Midbrain (tissue), 1 donor: ENCODE data around the gene ABCC10.
"Not testable (repeated sequence)": the region's sequence is repeated elsewhere in the genome, so short reads cannot be mapped to it uniquely, and the experiment has no call there.

Source experiments
- DNase-seq: peaks from one replicate; lab custom pipeline; 2025; lab: John Stamatoyannopoulos, UW

Gene ABCC10

DNA sequence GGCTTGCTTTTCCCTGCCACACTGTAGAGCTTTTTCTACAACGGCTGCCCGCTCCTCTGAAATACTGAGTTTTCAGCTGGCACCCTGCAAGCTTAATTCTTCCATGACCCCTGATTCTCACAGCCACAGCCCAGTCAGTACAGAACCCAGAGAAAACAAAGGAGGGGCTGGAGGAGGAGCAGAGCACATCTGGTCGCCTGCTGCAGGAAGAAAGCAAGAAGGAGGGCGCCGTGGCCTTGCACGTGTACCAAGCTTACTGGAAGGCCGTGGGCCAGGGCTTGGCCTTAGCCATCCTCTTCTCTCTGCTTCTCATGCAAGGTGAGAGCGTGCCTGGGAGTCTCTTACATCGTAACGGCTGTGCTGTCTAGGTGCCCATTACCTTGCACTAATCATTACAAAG is 16.7 kb downstream of the ABCC10 start:
- DNase-seq = no peak

DNA sequence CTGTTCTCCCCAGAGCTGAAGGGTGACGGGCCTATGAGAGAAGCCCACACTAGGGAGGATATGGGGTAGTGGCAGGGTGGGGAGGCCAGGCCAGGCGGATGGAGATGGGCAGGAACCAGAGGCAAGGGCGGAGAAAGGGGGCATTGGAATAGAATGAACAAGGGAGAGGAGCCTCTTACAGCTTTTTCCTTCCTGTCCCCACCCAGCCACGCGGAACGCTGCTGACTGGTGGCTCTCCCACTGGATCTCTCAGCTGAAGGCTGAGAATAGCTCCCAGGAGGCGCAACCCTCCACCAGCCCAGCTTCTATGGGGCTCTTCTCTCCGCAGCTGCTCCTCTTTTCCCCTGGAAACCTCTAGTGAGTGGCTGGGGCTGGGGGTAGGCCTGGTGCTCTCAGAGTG is 17.2 kb downstream of the ABCC10 start:
- no peak for DNase-seq

DNA sequence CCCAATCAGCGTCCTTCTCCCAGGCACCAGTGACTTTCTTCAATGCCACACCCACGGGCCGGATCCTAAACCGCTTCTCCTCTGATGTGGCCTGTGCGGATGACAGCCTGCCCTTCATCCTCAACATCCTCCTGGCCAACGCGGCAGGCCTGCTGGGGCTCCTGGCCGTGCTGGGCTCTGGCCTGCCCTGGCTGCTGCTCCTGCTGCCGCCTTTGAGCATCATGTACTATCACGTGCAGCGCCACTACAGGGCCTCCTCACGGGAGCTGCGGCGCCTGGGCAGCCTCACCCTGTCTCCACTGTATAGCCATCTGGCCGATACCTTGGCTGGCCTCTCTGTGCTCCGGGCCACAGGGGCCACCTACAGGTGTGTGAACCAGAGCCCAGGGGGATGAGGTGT is 18.2 kb downstream of the ABCC10 start:
- DNase-seq = no peak

GRCh38 chr6:43447604-43448003 is 20.3 kb downstream of the ABCC10 start:
- no peak for DNase-seq

DNA sequence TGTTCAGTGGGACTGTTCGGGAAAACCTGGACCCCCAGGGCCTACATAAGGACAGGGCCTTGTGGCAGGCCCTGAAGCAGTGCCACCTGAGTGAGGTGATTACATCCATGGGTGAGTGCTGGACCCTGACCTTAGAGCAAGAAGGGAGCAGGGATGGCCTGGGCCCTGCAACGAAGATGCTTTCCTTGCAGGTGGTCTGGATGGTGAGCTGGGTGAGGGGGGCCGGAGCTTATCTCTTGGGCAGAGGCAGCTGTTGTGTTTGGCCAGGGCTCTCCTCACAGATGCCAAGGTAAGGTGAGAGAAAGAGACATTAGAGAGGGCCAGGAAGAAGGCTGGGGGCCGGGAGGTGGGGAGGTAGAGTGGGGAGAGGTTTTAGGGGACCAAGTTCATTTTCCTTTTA is 21.6 kb downstream of the ABCC10 start:
- DNase-seq = no peak

DNA sequence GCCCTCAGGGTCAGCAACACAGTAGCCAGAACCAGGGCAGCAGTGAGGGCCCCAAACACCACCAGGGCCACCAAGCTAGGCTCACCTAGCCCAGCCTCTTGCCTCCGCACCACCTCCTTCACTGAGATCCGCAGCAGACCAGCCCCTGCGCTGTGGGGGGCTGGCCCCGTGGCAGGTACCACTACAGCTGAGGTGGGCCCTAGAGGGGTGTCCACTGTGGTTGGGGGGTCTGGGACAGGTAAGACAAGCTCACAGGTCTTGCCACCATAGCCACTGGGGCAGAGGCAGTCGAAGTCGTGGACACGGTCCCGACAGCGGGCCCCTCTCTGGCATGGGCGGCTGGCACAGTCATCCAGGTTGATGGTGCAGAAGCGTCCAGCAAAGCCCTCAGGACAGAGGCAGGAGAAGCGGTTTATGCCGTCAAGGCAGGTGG is 23.4 kb downstream of the ABCC10 start:
- no peak for DNase-seq

GRCh38 chr6:43451348-43451747 is 24.0 kb downstream of the ABCC10 start:
- DNase-seq = no peak

- no peak for DNase-seq
Measured at GRCh38 chr6:43451939-43452338, 24.6 kb downstream of the ABCC10 start.

- no peak for DNase-seq
Measured at GRCh38 chr6:43452896-43453295, 25.6 kb downstream of the ABCC10 start.

- DNase-seq = no peak
Measured at GRCh38 chr6:43453831-43454230, 26.5 kb downstream of the ABCC10 start.

DNA sequence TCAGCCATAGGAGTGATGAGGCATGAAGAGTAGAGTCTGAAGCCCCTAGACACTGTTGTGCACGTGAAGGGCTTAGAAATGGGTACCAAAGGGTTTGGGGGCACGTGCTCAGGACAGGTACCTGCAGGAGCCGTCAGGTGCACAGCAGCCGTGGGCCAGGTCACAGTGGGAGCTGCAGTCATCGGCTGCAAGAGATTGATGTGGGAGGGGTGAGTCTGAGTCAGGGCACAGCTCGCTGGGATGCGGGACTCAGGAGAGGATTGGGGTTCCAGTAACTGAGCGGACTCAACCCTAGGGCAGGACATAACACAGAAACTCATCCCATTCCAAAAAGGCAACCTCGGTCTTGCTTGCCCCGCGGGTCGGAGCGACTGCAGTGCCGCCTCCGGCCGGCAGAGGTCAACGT is 27.0 kb downstream of the ABCC10 start:
- DNase-seq = no peak

GRCh38 chr6:43454696-43455530 is 27.6 kb downstream of the ABCC10 start:
- peak; percentile 82 for DNase-seq

DNA sequence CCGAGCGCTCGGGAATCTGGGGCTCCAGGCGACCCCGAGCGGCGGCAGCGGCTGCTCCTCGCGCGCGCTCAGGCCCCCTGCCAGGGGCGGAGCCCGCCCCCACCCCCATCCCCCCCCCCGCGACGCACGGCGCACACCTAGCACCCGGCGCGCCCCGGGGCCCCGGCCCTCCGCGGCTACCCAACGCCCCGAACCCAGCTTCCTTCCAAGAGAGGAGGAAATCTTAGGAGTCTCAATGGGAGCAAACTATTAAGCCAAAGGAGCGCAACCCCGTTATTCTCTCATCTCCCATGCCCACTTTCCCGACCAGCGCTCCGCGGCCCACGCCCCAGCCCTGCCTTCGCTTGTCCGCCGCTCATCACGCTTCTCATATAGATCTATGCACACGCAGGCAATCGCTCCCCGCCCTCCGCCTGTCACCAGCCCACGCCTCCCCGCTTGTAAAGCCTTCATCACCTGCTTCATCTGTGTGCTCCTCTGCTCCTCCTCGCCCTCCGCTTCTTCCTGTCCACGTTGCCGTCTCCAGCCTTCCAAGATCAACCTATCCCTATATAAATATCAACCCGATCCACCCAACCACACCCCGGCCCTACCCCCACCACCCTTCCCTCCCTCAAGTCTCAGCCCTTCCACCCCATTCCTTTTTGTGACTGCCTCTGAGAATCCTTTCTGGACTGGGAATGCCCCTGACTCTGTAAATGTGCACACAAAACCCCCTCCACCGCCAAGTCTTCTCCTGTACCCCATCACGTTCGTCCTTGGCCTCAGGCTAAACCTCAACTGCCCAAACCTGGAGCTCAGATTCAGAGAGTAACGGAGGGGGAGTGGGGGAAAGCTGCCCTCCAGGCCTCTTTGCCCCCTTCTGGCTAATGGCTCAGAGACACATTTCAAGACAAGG is 28.4 kb downstream of the ABCC10 start, which contains the start of gene DLK2:
Gene DLK2 (minus strand): TSS at position 18 of the 898 bp plus-strand sequence. CDS start 723 bp downstream, outside the sequence.
- peak; percentile 1 for DNase-seq

GRCh38 chr6:43457643-43458042 is 30.3 kb downstream of the ABCC10 start:
- no peak for DNase-seq

DNA sequence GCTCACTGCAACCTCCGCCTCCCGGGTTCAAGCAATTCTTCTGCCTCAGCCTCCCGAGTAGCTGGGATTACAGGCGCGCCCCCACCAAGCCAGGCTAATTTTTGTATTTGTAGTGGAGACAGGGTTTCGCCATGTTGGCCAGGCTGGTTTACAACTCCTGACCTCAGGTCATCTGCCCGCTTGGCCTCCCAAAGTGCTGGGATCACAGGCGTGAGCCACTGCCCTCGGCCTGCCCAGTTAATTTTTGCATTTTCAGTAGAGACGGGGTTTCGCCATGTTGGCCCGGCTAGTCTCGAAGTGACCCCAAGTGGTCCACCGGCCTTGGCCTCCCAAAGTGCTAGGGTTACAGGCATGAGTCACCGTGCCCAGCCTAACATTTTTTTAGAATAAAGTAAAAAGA is 30.8 kb downstream of the ABCC10 start:
- not testable (repeated sequence) for DNase-seq

DNA sequence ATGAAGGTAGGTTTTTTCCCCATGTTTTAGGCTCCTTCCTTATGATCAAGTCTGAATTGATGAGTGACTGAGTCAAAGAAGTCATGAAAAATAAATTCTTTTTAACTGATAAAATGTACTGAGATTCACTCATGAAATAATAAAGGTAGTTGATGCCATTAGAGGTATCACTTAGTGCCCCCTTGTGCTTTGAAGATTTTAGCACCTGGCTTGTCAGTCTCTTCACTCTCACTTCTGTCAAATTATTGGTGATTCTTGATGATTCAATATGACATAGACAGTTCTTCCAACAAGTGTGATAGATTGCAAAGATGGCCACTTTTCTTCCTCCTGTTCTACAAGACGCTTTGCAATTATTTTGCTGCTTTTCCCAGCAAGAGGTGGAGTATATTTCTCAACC is 32.2 kb downstream of the ABCC10 start:
- DNase-seq = no peak

- DNase-seq = no peak
Measured at GRCh38 chr6:43460032-43460431, 32.7 kb downstream of the ABCC10 start.

- DNase-seq = no peak
Measured at GRCh38 chr6:43461936-43462335, 34.6 kb downstream of the ABCC10 start.

DNA sequence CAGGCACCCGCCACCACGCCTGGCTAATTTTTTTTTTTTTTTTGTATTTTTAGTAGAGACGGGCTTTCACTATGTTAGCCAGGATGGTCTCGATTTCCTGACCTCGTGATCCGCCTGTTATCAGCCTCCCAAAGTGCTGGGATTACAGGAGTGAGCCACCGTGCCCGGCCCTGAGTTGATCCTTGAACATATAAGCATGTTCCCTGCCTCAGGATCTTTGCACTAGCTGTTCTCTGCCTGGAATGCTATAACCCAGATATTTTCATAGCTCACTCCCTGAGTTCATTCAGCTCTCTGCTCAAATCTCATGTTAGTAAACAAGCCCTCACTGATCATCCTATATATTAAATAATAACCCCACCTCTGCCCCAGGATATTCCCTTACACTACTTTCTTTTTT is 37.0 kb downstream of the ABCC10 start:
- DNase-seq = no peak

- DNase-seq = no peak
Measured at GRCh38 chr6:43465948-43466347, 38.6 kb downstream of the ABCC10 start.

- not testable (repeated sequence) for DNase-seq
Measured at GRCh38 chr6:43467265-43467664, 39.9 kb downstream of the ABCC10 start.

GRCh38 chr6:43467752-43468151 is 40.4 kb downstream of the ABCC10 start:
- no peak for DNase-seq

DNA sequence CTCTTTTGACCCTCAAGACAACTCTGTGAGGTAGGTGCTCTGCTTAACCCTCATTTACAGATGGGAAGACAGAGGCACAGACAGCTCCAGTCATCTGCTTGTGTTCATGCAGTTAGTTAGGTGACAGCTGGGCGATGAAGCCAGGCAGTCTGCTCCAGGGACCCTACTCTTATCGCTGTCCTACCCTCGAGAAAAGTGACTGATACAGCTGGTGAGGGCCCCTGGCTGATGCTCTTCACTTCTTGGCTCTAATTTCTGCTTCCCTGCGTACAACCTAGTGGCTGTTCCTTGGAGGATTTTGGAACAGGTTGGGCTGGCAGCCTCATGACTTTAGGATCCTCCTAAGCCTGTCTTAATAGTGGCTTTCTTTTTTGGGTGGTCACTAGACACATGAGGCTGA is 40.9 kb downstream of the ABCC10 start:
- DNase-seq = no peak
